HG03442 (cell line): ENCODE results near the gene SGSH.
"Not testable (repeated sequence)": the region's sequence is repeated elsewhere in the genome, so short reads cannot be mapped to it uniquely, and the experiment has no call there.

ENCODE experiments used
- ATAC-seq: cut with Tn5 transposase; IDR thresholded peaks from one replicate; pipeline ENCODE4 v1.9.1; 2021; ENCODE audit warnings: mild to moderate bottlenecking, moderate library complexity; ENCODE audit not compliant: unreplicated experiment

Gene SGSH

DNA sequence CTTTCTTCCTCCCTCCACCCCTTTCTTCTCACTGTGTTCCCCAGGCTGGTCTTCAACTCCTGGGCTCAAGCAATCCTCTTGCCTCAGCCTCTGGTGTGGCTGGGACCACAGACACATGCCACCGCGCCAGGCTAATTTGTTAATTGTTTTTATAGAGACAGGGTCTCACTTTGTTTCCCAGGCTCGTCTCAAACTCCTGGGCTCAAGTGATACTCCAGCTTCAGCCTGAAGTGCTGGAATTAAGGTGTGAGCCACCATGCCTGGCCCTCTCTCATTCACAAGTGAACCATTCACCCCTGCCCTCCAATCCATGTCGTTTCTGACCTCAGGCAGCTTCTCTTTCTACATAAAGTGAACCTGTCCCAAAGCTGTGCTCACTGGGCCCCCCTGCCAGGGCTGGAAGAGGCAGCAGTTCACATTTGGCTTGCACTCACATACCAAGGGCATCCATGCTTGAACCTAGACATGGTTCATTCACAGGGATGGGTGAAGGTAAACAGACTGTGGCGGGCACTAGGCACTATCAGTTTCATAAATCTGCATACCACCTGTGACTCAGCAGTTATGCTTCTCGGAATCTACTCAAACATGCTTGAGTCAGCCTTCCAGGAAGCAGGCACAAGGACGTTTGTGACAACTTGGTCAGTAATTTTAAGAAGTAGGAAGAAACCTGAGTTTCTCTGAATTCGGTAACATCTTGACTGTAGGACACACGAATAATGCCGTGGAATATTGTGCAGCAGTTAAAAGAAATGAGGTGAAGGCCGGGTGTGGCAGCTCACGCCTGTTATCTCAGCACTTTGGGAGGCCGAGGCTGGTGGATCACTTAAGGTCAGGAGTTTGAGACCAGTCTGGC is 34.5 kb upstream of the SGSH start:
- no peak for ATAC-seq

DNA sequence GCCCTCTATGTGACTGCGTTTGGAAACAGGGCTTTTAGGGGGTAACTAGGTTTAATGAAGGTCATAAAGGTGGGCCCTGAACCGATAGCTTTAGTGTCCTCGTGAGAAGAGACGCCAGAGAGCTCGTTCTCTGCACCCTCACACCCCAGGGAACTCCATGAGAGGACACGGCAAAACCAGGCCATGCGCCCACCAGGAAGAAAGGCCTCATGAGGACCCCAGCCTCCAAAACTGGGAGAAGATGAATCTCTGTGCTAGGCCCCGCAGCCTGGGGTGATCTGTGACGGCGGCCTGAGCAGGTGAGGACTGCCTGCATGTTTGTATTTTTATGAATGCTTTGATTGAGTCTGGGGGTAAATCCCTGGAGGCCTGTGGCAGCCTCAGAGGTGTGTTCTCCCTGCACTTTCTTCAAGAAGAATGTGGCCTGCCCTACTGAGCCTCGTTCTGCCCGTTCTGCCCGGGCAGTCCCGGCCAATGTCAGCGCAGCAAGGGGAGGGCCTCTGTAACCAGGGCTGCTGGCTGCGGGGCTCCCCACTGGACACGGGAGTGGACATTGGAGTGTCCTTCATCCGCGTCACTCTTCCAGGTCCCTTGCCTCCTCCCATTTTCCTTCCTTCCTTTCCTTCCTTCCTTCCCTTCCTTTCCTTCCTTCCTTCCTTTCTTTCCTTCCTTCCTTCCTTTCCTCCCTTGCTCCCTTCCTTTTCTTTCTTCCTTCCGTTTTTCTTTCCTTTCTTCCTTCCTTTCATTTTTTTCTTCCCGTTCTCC is 33.7 kb upstream of the SGSH start:
- ATAC-seq, result no peak

DNA sequence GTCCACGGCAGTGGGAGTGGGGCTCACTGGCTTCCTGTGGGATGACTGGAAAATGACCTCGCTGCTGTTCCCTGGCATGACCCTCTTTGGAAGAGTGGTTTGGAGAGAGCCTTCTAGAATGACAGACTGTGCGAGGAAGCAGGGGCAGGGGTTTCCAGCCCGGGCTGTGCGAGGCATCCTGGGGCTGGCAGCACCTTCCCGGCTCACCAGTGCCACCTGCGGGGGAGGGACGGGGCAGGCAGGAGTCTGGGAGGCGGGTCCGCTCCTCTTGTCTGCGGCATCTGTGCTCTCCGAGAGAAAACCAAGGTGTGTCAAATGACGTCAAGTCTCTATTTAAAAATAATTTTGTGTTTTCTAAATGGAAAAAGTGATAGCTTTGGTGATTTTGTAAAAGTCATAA is 32.7 kb upstream of the SGSH start:
- ATAC-seq, result no peak

DNA sequence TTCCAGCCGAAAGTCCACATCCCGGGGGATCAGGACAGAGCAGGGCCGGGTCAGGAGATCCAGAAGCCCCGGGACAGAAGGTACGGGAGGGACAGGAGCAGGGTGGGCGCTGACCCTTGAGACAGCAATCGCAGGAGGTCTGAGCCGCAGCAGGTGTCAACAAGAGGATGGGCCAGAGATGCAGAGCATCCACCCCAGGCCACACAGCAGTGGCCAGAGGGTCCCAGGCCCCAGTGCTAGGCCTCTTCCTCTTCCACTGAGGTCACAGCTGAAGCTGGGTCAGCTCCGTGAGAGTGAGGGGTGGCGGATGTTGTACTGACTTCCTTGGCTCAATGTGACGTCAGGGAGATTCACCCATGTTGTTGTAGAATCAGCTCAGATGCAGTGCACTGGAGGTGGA is 31.8 kb upstream of the SGSH start:
- no peak for ATAC-seq

DNA sequence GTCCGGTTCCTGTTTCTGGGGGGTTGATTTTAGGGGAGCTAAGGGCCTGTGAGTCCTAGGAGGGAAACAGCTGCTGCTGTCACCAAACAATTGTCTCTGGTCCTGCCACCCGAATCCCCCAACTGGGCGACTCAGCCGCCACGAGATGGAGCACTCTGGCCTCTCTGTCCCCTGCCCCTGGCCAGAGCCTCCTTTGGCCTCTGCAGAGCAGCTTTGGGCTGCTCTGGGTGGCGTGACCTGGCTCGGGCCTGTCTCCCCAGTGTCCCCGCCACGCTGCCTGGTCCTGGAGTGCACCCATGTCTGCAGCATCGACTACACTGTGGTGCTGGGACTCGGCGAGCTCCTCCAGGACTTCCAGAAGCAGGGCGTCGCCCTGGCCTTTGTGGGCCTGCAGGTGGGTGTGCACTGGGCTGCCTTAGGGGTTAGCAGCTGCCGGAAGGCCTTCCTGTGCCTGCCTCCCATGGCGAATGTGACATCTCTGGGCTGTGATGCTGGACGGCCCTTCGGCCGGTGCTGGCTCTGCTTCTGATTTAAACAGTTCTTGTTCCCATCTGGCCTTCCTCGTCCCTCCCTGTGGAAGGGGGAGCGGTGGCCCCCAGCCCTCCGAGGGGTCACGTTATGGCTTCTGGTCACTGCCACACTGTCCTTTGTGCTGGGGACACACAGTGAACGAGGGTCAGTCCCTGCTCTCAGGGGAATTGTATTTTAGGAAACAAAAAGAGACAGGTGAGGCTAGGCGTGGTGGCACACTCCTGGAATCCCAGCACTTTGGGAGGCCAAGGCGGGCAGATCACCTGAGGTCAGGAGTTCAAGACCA is 29.0 kb upstream of the SGSH start:
- ATAC-seq, result no peak

DNA sequence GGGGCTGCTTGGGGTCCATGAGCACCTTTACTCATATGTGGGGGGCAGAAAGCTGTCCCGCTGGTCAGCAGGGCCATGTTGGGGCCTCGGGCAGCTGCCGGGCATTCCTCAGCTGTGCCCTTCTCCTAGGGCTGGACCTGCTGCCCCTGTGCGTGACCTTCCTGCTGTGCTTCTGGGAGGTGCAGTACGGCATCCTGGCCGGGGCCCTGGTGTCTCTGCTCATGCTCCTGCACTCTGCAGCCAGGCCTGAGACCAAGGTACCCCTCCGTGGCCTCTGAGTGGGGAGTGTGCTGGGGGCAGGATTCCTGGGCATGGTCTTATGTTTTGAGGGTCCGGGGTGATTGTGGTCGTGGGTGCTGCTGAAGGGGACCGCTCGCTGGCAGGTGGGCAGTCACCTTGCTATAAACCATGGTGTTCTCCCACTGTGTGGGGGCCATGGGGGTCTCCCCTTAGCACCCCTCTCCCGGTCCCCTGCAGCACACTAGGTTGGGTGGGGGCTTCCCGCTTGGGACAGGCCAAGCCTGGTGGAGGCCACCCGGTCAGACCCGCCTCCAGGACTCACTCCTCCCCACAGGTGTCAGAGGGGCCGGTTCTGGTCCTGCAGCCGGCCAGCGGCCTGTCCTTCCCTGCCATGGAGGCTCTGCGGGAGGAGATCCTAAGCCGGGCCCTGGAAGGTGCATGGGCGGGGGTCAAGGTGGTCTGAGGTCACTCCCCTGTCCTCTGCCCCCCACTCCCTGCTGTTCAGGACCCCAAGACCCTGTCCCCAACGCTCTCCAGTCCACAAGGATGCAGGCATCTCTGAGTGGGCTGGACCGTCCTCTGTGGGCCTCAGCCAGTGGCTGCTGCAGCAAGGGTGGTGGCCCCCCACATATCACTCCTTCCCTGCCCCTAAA is 28.1 kb upstream of the SGSH start:
- ATAC-seq, result no peak

DNA sequence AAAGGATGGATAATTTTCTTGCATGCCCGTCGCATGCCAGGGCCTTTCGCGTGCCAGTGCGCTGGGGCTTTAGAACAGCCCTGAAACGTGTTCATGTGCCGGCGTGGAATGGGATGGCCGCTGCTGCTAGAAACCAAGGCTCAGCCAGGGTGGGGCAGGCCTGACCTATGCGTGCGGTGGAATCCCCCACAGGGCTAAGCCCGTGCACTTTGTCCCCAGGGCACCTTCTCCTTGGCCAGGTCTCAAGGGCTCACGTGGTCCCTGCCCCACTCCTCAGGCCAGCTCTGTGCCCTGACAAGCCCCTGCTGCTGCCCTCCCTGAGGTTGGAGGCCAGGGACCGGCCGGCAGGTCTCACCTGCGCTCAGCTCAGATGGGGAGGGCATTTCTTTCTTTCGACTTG is 27.4 kb upstream of the SGSH start:
- ATAC-seq, result no peak

DNA sequence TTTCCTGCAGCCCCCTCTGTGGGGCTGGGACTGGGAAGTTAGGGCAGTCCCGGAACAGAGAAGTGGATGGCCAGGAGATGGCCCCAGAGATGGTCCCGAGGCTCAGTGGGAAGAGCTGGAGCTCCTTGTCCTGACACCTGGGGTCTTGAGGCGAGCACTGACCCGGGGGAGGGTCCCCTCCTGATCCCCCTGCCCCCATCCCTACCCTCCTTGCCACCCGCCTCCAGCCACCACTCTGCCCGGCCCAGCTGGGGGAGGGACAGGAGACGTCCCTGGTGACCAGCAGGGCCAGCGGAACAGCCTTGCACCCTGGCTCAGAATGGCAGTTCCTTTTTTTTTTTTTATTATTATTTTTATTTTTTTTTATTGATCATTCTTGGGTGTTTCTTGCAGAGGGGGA is 26.6 kb upstream of the SGSH start:
- ATAC-seq, result no peak

DNA sequence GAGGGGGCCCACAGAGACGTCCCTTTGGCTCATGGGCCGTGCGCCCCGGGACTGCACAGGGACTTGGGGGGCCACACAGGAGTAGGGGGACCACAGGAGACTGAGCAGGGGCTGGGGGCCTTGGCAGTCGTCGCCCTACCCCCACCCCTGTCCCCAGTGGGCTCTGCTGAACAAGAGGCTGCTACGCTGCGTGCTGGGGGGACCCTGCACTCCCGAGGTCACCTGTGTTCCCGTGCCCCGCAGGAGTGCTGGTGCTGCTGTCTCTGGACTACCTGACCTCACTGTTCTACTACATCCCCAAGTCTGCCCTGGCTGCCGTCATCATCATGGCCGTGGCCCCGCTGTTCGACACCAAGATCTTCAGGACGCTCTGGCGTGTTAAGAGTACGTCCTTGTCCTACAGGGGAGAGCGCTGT is 26.1 kb upstream of the SGSH start:
- no peak for ATAC-seq

DNA sequence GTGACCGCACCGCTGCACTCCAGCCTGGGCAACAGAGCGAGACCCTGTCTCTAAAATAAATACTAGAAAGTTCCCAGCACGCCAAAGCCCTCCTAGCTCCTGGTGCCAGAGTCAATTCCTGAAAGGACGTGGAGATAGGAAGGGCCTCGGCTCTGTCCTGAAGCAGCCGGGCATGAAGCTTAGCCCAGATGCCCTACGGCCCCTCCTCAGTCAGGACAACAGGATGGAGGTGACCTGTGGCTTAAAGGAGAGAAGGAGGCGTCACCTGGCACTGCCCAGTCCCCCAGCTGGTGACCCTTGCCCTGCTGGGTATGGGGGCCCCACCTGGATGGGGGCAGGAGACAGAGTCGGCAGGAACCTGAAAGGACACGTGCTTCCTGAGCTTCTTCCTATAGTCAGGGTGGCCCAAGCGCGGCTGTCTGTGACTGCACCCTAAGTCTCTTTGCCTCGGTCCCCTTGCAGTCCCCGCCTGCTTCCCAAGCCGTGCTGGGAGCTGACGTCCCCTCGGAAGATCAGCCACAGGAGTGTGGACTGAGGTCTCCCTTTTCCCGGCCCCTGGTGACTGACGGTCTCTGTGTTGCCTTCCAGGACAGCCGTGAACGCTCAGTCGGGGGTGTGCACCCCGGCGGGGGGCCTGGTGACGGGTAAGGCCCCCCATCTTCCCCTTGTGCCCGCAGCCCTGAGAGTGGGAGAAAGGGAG is 25.6 kb upstream of the SGSH start:
- ATAC-seq, result no peak

DNA sequence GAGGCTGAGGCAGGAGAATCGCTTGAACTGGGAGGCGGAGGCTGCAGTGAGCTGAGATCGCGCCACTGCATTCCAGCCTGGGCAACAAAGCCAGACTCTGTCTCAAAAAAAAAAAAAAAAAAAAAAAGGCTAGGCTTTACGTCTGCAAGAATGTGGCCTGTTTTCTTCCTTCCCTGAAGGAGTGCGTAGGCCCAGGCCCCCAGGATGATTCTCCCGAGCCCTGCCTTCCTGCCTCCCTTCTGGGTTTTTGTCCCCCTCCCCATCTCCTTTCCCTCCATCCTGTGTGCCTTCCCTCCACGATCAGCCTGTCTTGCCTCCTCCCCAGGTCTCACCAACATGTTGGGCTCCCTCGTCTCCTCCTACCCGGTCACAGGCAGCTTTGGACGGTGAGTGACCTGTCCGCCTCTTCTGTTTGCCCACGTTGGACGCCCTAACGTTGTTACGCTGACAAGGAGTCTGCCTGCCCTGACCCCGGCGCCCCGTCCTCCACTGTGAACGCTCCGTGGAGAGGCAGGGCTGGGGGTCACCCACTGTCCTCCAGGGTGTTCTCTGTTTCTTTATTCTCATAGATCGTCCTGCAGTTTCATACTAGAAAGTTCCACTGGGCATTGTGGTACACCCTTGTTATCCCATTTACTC is 24.9 kb upstream of the SGSH start:
- no peak for ATAC-seq

DNA sequence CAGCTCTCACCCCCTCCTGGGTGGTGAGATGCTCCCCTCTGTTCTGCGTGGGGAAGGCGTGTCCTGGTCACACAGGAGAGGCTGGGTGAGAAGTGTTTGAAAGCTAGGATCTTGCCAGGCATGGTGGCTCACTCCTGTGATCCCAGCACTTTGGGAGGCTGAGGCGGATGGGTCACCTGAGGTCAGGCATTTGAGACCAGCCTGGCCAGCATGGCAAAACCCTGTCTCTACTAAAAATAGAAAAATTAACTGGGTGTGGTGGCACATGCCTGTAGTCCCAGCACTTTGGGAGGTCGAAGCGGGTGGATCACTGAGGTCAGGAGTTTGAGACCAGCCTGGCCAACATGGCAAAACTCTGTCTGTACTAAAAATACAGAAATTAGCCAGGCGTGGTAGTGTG is 24.3 kb upstream of the SGSH start:
- ATAC-seq, result not testable (repeated sequence)

DNA sequence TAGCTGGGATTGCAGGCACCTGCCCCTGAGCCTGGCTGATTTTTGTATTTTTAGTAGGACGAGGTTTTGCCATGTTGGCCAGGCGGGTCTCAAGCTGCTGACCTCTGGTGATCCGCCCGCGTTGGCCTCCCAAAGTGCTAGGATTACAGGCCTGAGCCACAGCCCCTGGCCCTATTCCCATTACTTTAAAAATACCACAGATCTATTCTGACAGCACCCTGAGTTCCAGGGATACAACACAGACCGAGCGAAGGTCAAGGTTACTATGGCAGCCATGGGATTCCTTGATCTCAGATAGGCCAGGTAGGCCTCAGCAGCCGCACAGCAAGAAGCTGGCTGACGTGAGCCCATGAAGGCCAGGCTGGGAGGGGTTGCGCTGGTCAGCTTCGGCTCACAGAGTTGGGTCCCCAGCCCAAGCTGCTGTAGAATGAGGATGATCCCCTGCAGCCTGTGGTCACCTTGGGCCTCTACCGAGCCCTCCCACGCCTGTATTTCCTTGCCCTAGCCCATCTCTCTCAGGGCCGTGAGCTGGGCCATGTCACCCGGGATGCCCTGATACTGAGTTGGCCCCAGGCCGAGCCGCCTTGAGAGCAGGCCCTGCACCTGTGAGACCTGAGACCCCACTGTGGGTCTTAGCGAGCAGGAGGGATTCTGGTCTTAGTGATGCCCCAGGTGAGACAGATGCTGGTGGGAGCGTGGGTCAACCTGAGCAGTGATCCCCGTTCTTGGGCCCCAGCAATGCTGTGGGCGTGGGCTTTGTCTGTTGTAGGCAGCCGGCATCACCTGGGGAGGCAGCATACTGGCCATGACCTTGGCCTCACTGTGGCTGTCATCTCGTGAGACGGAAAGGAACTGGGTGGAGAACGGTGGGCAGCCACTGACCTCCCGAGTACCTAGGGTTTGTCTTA is 23.6 kb upstream of the SGSH start:
- ATAC-seq, result no peak

DNA sequence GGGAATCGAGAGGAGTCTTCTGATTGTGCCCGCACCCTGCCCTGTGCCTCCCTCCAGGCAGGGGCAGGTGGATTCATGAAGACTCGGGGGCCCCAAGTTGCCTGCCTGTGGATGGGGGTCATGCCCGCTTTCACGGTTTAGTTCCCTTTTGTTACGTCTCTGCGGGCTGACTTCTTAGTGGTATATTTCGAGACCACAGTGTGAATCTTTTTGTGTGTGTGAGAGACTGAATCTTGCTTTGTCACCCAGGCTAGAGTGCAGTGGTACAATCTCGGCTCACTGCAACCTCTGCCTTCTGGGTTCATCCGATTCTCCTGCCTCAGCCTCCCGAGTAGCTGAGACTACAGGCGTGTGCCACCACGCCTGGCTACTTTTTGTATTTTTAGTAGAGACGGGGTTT is 22.4 kb upstream of the SGSH start:
- ATAC-seq, result no peak

DNA sequence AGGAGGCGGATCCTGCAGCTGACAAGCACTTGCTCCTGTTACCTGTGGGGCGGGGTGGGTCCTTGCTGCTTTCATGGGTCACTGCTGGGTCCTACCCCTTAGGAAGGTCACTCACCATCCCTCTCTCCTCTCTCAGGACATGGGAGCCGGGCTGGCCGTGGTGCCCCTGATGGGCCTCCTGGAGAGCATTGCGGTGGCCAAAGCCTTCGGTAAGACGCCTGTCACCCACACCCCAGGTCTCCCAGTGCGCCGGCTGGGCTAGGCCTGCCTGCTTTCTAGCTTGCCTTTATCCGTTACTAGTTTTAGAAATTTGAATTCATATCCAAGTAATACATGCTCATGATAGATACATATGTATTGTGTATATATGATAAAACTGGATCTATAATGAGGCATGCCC is 17.3 kb upstream of the SGSH start:
- no peak for ATAC-seq

DNA sequence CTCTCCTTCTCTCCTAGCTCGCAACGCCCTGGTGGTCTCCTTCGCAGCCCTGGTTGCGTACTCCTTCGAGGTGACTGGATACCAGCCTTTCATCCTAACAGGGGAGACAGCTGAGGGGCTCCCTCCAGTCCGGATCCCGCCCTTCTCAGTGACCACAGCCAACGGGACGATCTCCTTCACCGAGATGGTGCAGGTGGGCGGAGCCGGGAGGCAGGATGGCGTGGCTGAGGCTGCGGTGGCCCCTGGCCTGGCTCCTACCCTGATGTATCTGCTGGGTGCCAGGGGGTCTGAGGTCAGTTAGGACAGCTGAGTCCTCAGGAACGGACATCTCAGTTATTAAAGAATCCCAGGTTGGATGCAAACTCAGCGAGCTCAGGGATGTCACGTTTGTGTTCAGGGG is 16.8 kb upstream of the SGSH start:
- no peak for ATAC-seq

DNA sequence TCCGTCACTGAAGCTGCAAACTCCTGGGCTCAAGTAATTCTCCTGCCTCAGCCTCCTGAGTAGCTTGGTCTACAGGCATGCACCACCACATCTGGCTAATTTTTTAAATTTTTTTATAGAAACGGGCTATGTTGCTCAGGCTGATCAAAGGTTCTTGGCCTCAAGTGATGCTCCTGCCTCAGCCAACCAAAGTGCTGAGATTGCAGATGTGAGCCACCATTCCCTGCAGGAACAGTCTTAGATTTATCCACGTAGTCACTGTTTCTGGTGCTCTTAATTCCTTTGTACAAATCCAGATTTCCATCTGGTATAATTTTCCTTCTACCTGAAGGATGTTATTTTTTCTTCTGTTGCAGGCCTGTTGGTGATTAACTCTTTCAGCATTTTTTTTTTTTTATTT is 13.1 kb upstream of the SGSH start:
- ATAC-seq, result no peak

DNA sequence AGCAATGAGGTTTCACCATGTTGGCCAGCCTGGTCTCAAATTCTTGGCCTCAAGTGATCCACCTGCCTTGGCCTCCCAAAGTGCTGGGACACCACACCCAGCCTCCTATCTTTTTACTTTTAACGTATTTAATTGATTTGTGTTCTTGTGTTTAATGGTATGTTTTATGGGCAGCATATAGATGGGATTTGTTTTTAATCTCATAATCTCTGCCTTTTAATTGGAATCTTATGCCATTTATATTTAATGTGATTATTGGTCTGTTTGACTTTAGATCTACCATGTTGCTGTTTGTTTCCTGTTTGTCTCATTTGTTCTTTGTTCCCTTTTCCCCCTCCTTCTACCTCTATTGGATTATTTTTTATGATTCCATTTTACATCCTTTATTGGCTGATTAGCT is 12.3 kb upstream of the SGSH start:
- no peak for ATAC-seq
